Measurements from ENCODE around the gene GTSE1.

- TF ChIP-seq CTCF (IDR thresholded peaks at IDR 0.05) (no peak), POLR2A (IDR thresholded peaks at IDR 0.05) (no peak)
Observed at GRCh38 chr22:46251266-46251665, 45.4 kb upstream of the GTSE1 start.
